Lung (tissue), 12 donors: ENCODE measurements around the gene PDIA2. TPM values are rescaled to one million over a fixed set of nuclear protein-coding genes. Genes with fewer than 3 reads are reported as not detected.

ENCODE experiments used
- ATAC-seq: fragments of 200-7000 bp; cut with Tn5 transposase; one replicate; pipeline ENCODE4 v1.9.1; 2020; ENCODE audit warnings: moderate number of reproducible peaks; ENCODE audit not compliant: insufficient read depth, low FRiP score
- DNase-seq, 3 donors: peaks; one replicate each; pipeline ENCODE4 v3.0.0-alpha.2; 2013 to 2017
- H3K27ac ChIP-seq, 2 donors: one replicate each; pipeline ENCODE4 v1.5.1; 2013; ENCODE audit warnings: mild to moderate bottlenecking in 2 of 2, moderate library complexity in 2 of 2, control low read depth in 1 of 2, inconsistent platforms in 1 of 2, low read depth in 1 of 2, low read length in 1 of 2
- H3K27me3 ChIP-seq, 3 donors: one replicate each; pipeline ENCODE4 v1.5.1; 2013; ENCODE audit warnings: low read length in 2 of 3; ENCODE audit not compliant: control insufficient read depth in 3 of 3, insufficient read depth in 3 of 3
- H3K36me3 ChIP-seq, 4 donors: one replicate each; pipeline ENCODE4 v1.5.1; 2013; ENCODE audit warnings: low read length in 4 of 4, mild to moderate bottlenecking in 1 of 4, moderate library complexity in 1 of 4; ENCODE audit not compliant: control insufficient read depth in 4 of 4, insufficient read depth in 4 of 4
- H3K4me1 ChIP-seq, 5 donors: one replicate each; pipeline ENCODE4 v1.5.1; 2013; ENCODE audit warnings: low read length in 5 of 5, mild to moderate bottlenecking in 2 of 5, moderate library complexity in 1 of 5; ENCODE audit not compliant: control insufficient read depth in 5 of 5, insufficient read depth in 5 of 5
- H3K4me3 ChIP-seq: one replicate; pipeline ENCODE4 v1.5.1; 2013; ENCODE audit warnings: mild to moderate bottlenecking, control low read depth, moderate library complexity
- H3K9ac ChIP-seq, 2 donors: one replicate each; pipeline ENCODE4 v1.5.1; 2013; ENCODE audit warnings: low read length in 2 of 2, control low read depth in 1 of 2; ENCODE audit not compliant: insufficient read depth in 1 of 2
- H3K9me3 ChIP-seq, 4 donors: one replicate each; pipeline ENCODE4 v1.5.1; 2013; ENCODE audit warnings: low read length in 3 of 4, mild to moderate bottlenecking in 1 of 4, moderate library complexity in 1 of 4; ENCODE audit not compliant: control insufficient read depth in 4 of 4, insufficient read depth in 3 of 4
- WGBS, 2 donors: extraction: QIAGEN DNeasy Blood & Tissue Kit; methylation state at CpG; one replicate each; pipeline ENCODE4 v1.1.7; 2013; 5-methylcytosine and 5-hydroxymethylcytosine counted together
- polyA plus RNA-seq, 2 donors: library from polyadenylated mRNA; stranded (reverse); fragments of 200-250 nt; gene quantifications; one replicate each; pipeline ENCODE4 v1.2.1, GENCODE V29; 2013
- total RNA-seq, 2 donors: library from RNA; depleted of rRNA in 1 of 2; stranded (reverse); fragments of >200 nt in 1 of 2; gene quantifications; one replicate each; pipeline ENCODE4 v1.2.1, GENCODE V29; 2014 to 2021
- TF ChIP-seq, protein P1 (sequence below): IDR thresholded peaks from 2 replicates; pipeline ENCODE4 v1.5.1; 2012; ENCODE audit warnings: mild to moderate bottlenecking; ENCODE audit errors: control extremely low read depth, extremely low read depth
- donor health status: control.
- donor health status: control.
- donor health status: Bipolar disorder and iron deficiency.
- donor health status: healthy.
- donor health status: DM: yes; HTN: yes; CAD: no.

The PDIA2 gene
- total and polyA plus RNA-seq, 4 donors: 0.19 to 0.65 (median 0.24) TPM

GRCh38 chr16:284204-285120 lies 1.5 kb downstream of the PDIA2 start:
- TF ChIP-seq, protein P1, sequence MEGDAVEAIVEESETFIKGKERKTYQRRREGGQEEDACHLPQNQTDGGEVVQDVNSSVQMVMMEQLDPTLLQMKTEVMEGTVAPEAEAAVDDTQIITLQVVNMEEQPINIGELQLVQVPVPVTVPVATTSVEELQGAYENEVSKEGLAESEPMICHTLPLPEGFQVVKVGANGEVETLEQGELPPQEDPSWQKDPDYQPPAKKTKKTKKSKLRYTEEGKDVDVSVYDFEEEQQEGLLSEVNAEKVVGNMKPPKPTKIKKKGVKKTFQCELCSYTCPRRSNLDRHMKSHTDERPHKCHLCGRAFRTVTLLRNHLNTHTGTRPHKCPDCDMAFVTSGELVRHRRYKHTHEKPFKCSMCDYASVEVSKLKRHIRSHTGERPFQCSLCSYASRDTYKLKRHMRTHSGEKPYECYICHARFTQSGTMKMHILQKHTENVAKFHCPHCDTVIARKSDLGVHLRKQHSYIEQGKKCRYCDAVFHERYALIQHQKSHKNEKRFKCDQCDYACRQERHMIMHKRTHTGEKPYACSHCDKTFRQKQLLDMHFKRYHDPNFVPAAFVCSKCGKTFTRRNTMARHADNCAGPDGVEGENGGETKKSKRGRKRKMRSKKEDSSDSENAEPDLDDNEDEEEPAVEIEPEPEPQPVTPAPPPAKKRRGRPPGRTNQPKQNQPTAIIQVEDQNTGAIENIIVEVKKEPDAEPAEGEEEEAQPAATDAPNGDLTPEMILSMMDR: no peak
- peaks cover 4 to 12% (median 7%) of the 10 kb centered on the region in 3 donors for H3K27me3 ChIP-seq
- no peaks in the 10 kb centered on the region for H3K9me3 ChIP-seq
- H3K4me3 ChIP-seq: no peak overlapping the region
- no peak overlapping the region for H3K27ac ChIP-seq
- no peak for ATAC-seq
- WGBS, 2 donors: 92 to 93% methylated on average over 52 of the region's 52 CpGs
- H3K4me1 ChIP-seq: peaks cover 0 to 9% (median 0%) of the 10 kb centered on the region in 5 donors
- H3K36me3 ChIP-seq: peaks cover 0 to 29% (median 3%) of the 10 kb centered on the region in 4 donors
- no peak overlapping the region for H3K9ac ChIP-seq
- no peak for DNase-seq

DNA sequence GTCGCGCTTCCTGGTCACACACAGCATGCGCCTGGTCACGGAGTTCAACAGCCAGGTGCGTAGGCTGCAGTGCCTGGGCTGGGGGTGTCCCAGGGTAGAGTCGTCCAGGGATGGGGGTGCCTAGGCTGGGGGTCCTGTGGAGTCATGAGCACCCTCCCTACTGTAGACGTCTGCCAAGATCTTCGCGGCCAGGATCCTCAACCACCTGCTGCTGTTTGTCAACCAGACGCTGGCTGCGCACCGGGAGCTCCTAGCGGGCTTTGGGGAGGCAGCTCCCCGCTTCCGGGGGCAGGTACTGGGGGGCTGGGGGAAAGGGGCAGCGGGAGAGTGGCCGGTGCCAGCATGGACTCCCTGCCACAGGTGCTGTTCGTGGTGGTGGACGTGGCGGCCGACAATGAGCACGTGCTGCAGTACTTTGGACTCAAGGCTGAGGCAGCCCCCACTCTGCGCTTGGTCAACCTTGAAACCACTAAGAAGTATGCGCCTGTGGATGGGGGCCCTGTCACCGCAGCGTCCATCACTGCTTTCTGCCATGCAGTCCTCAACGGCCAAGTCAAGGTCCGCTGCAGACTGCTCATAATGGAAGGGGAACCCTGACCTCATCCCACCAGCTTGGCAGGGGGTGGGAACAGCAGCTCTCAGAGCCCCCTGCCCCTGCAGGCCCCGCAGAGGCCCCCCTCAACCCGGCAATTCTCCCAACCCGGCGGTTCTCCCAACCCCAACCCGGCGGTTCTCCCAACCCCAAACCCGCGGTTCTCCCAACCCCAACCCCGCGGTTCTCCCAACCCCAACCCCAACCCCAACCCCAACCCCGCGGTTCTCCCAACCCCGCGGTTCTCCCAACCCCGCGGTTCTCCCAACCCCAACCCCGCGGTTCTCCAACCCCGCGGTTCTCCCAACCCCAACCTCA lies 2.4 kb downstream of the PDIA2 start:
- Histone ChIP-seq H3K9ac (no peak overlapping the region), H3K9me3 (no peaks in the 10 kb centered on the region), H3K4me1 (peaks cover 0 to 9% (median 0%) of the 10 kb centered on the region in 5 donors), H3K36me3 (peaks cover 0 to 38% (median 4%) of the 10 kb centered on the region in 4 donors), H3K27ac (no peak overlapping the region), H3K27me3 (peaks cover 0 to 12% (median 7%) of the 10 kb centered on the region in 3 donors), H3K4me3 (no peak overlapping the region)
- DNase-seq: no peak
- no peak for ATAC-seq
- TF ChIP-seq, protein P1: no peak
- 91 to 95% methylated on average over 47 to 48 of the region's 48 CpGs for WGBS, 2 donors

- peaks cover 0 to 49% (median 8%) of the 10 kb centered on the region in 4 donors for H3K36me3 ChIP-seq
- no peaks in the 10 kb centered on the region for H3K9me3 ChIP-seq
- 94 to 97% methylated on average over 22 of the region's 22 CpGs for WGBS, 2 donors
- no peak overlapping the region for H3K9ac ChIP-seq
- H3K27me3 ChIP-seq: peaks cover 0 to 4% (median 3%) of the 10 kb centered on the region in 3 donors
- TF ChIP-seq, protein P1: no peak
- no peak for ATAC-seq
- no peak for DNase-seq
- H3K4me1 ChIP-seq: peaks cover 0 to under 1% (median 0%) of the 10 kb centered on the region in 5 donors
- H3K27ac ChIP-seq: no peak overlapping the region
- H3K4me3 ChIP-seq: no peak overlapping the region
Measured at GRCh38 chr16:286491-287297, 3.7 kb downstream of the PDIA2 start.
